Heart right ventricle (tissue), 16 donors: ENCODE results near the gene PELI3. TPM values are rescaled to one million over a fixed set of nuclear protein-coding genes. Genes with fewer than 3 reads are reported as not detected.
"Not testable (repeated sequence)": the region's sequence is repeated elsewhere in the genome, so short reads cannot be mapped to it uniquely, and the experiment has no call there.

Experiments used
- ATAC-seq, 8 donors: fragments of 200-7000 bp; cut with Tn5 transposase; one replicate each; pipeline ENCODE4 v1.9.1; 2020; ENCODE audit warnings: mild to moderate bottlenecking in 8 of 8, moderate library complexity in 8 of 8, moderate number of reproducible peaks in 1 of 8
- DNase-seq, 2 donors: peaks; one replicate each; pipeline ENCODE4 v3.0.0-alpha.2; 2020
- H3K27ac ChIP-seq, 10 donors: fragments of 200-600 bp; sonication (generic) in 2 of 10; one replicate each; pipeline versions ENCODE4 v1.5.0 to v1.8.0; 2020 to 2022; ENCODE audit warnings: mild to moderate bottlenecking in 3 of 10
- H3K27me3 ChIP-seq, 7 donors: fragments of 200-600 bp; one replicate each; pipeline ENCODE4 v1.8.0; 2021 to 2022; ENCODE audit warnings: mild to moderate bottlenecking in 2 of 7
- H3K36me3 ChIP-seq, 9 donors: fragments of 200-600 bp; sonication (generic) in 1 of 9; one replicate each; pipeline versions ENCODE4 v1.5.0 to v1.8.0; 2020 to 2022; ENCODE audit warnings: mild to moderate bottlenecking in 2 of 9
- H3K4me1 ChIP-seq, 9 donors: fragments of 200-600 bp; sonication (generic) in 1 of 9; one replicate each; pipeline versions ENCODE4 v1.5.0 to v1.8.0; 2020 to 2022; ENCODE audit warnings: mild to moderate bottlenecking in 4 of 9
- H3K4me3 ChIP-seq, 10 donors: fragments of 200-600 bp; sonication (generic) in 2 of 10; one replicate each; pipeline versions ENCODE4 v1.5.0 to v1.8.0; 2020 to 2022; ENCODE audit warnings: mild to moderate bottlenecking in 7 of 10, moderate library complexity in 2 of 10
- H3K9me3 ChIP-seq, 11 donors: fragments of 200-600 bp in 10 of 11; sonication (generic) in 2 of 11; one replicate each; pipeline versions ENCODE4 v1.5.0 to v1.8.0; 2013 to 2022; ENCODE audit warnings: mild to moderate bottlenecking in 2 of 11, control low read depth in 1 of 11, moderate library complexity in 1 of 11
- WGBS, 2 donors: extraction: QIAGEN DNeasy Blood & Tissue Kit; methylation state at CpG; one replicate each; pipeline ENCODE4 v1.1.7; 2013; ENCODE audit warnings: inconsistent platforms in 1 of 2; 5-methylcytosine and 5-hydroxymethylcytosine counted together
- intact Hi-C, 10 donors: fragments of 100-400 bp; cut with DNase I; formaldehyde crosslinking; loops; one replicate each; pipeline versions ENCODE4 v1.11.1 to v1.14.2; 2022
- polyA plus RNA-seq, 2 donors: library from polyadenylated mRNA; stranded (reverse); fragments of 200-250 nt; gene quantifications; one replicate each; pipeline ENCODE4 v1.2.3, GENCODE V29; 2013
- total RNA-seq, 10 donors: library from RNA; stranded (reverse); fragmentation: NEBNext Ultra II Directional in 3 of 10; extraction: Animal tissue kit (Norgen Biotek cat#: 25700) in 3 of 10; gene quantifications; one replicate each; pipeline versions ENCODE4 v1.2.1 to v1.2.4, GENCODE V29; 2021 to 2023
- TF ChIP-seq, protein P1 (sequence below), 9 donors: fragments of 200-600 bp; sonication (generic) in 2 of 9; IDR thresholded peaks; one replicate each; pipeline versions ENCODE4 v1.5.0 to v1.8.0; 2021 to 2022; ENCODE audit warnings: antibody characterized with exemption in 9 of 9, mild to moderate bottlenecking in 5 of 9, moderate library complexity in 1 of 9
- donor health status: Arrhythmogenic right ventricular cardiomyopathy.
- donor health status: ischemic (EF 13 %, LVEDD 7.1; RV severe dilation, severe dysfunction).
- donor health status: healthy with polysubstance abuse.
- donor health status: DM: no; HTN: yes; CAD: no.
- donor health status: DM: no; HTN: no; CAD: no.
- donor health status: ischemic (EF 25% LVEDD 6.9; RV normal size, moderate dysfunction).
- donor health status: ischemic (EF 25% LVEDD 5.7; RV mildly dilated, moderate dysfunction).
- donor health status: healthy.
- donor health status: DM: yes; HTN: yes; CAD: no.
- donor health status: Ischemic cardiomyopathy.
- donor health status: ischemic (EF 35%, LVEDD 5.7; RV mildly dilated, moderate dysfunction).
- donor health status: nonischemic (EF 11% LVEDD 7.7; RV severe dilation, severe dysfunction).
- donor health status: DM: yes; HTN: yes; CAD: no.
- donor health status: PGD.
- donor health status: ischemic (EF 29% LVEDD 5.4; RV normal size, mild dysfunction).
- donor health status: nonischemic (EF 23%, LVEDD 6.1; RV moderate dilation, normal function).

The PELI3 gene
- total and polyA plus RNA-seq, 12 donors: 3.5 to 10.9 (median 6.5) TPM

DNA sequence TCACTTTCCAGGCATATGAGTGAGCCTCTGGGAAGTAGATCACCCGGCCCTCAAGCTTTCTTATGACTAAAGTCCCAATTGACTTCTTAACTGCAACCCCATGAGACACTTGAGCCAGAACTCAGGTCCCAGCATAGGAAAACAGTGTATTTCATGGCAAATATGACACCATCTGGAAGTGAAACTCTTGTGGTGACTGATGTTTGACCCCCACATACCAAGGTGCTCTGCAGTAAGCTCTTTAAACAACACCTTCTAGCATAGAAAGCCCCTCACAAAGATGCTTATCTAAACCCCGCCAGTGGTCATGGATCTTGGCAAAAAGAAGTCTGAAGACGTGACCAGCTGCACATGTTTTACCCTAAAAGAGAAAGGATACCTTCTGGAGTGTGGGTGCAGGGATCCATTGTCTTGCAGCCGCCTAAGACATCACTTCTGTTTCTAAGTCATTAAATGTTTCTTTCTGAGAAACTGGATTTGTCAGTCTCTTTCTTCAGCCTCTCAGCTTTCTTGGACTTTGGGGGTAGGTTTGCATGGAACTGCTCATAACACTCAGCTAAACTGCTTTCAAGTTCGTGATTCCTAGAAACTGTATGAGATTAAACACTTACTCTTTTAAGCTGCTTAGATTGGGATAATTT lies 7.4 kb upstream of the PELI3 start:
- DNase-seq: no peak
- ATAC-seq: no peak
- Histone ChIP-seq H3K36me3 (no peaks in the 10 kb centered on the region), H3K27me3 (no peaks in the 10 kb centered on the region), H3K4me1 (peaks cover 0 to 6% (median 0%) of the 10 kb centered on the region in 9 donors), H3K27ac (no peak overlapping the region), H3K4me3 (no peak overlapping the region), H3K9me3 (peaks cover 0 to 11% (median 0%) of the 10 kb centered on the region in 11 donors)
- TF ChIP-seq, protein P1, sequence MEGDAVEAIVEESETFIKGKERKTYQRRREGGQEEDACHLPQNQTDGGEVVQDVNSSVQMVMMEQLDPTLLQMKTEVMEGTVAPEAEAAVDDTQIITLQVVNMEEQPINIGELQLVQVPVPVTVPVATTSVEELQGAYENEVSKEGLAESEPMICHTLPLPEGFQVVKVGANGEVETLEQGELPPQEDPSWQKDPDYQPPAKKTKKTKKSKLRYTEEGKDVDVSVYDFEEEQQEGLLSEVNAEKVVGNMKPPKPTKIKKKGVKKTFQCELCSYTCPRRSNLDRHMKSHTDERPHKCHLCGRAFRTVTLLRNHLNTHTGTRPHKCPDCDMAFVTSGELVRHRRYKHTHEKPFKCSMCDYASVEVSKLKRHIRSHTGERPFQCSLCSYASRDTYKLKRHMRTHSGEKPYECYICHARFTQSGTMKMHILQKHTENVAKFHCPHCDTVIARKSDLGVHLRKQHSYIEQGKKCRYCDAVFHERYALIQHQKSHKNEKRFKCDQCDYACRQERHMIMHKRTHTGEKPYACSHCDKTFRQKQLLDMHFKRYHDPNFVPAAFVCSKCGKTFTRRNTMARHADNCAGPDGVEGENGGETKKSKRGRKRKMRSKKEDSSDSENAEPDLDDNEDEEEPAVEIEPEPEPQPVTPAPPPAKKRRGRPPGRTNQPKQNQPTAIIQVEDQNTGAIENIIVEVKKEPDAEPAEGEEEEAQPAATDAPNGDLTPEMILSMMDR (IDR thresholded peaks at IDR 0.05): no peak
- WGBS, 2 donors: 61 to 73% methylated on average over 5 of the region's 5 CpGs
- intact Hi-C loops: no loop called here

DNA sequence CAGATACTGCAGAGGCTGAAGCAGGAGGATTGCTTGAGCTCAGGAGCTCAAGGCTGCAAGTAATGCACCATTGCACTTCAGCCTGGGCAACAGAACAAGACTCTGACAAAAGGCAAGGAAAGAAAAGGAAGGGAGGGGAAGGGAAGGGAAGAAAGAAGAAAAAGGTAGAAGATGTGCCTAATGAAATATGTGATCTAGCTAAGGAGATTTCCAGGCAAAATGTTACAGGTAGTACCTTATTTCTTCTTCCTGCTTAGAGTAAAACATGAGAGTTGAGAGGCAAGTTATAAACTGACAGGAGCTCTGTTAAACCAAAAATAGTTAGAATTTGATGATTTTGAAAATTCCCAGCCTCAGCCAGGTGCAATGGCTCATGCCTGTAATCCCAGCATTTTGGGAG lies 4.7 kb upstream of the PELI3 start:
- Histone ChIP-seq H3K36me3 (no peaks in the 10 kb centered on the region), H3K4me1 (peaks cover 0 to 14% (median 7%) of the 10 kb centered on the region in 9 donors), H3K4me3 (no peak overlapping the region), H3K9me3 (peaks cover 0 to 11% (median 0%) of the 10 kb centered on the region in 11 donors), H3K27ac (no peak overlapping the region), H3K27me3 (no peaks in the 10 kb centered on the region)
- TF ChIP-seq, protein P1 (IDR thresholded peaks at IDR 0.05): no peak
- no peak for ATAC-seq
- no peak for DNase-seq
- intact Hi-C loops: no loop called here

DNA sequence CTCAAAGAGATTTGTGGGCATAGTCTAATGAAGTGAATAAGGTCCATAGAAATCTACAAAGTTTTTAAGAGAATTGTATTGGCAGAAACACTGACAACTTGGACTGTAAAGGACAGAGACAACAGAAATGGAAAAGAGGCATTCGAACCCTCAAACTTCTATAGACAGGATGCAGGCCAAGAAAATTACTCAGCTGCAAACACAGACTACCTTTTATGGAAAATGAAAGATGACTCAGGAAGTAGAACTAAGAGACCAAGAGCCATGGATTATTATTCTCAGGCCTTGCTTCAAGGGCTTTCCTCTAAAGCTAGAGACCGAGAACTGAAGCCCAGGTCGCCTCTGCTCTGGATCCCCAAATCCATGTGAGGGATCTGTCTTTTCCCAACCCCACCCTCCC lies 3.8 kb upstream of the PELI3 start:
- intact Hi-C loops: no loop called here
- DNase-seq (no peak), ATAC-seq (no peak)
- H3K27ac ChIP-seq: no peak overlapping the region
- TF ChIP-seq, protein P1 (IDR thresholded peaks at IDR 0.05): no peak
- WGBS, 2 donors: 88 to 90% methylated on average over 3 of the region's 3 CpGs
- peaks cover 0 to 11% (median 0%) of the 10 kb centered on the region in 11 donors for H3K9me3 ChIP-seq
- H3K4me3 ChIP-seq: no peak overlapping the region
- no peaks in the 10 kb centered on the region for H3K27me3 ChIP-seq
- H3K4me1 ChIP-seq: peaks cover 0 to 22% (median 14%) of the 10 kb centered on the region in 9 donors
- no peaks in the 10 kb centered on the region for H3K36me3 ChIP-seq

DNA sequence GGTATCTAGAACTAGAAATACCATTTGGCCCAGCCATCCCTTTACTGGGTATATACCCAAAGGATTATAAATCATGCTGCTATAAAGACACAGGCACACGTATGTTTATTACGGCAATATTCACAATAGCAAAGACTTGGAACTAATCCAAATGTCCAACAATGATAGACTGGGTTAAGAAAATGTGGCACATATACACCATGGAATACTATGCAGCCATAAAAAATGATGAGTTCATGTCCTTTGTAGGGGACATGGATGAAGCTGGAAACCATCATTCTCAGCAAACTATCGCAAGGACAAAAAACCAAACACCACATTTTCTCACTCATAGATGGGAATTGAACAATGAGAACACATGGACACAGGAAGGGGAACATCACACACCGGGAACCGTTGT lies 2.6 kb upstream of the PELI3 start:
- H3K36me3 ChIP-seq, H3K27ac ChIP-seq, H3K4me3 ChIP-seq, H3K27me3 ChIP-seq, ATAC-seq, intact Hi-C loops, DNase-seq: not testable (repeated sequence)
- Histone ChIP-seq H3K4me1 (peaks cover 0 to 30% (median 18%) of the 10 kb centered on the region in 9 donors), H3K9me3 (peaks cover 0 to 11% (median 0%) of the 10 kb centered on the region in 11 donors)
- 87 to 88% methylated on average over 5 of the region's 5 CpGs for WGBS, 2 donors

DNA sequence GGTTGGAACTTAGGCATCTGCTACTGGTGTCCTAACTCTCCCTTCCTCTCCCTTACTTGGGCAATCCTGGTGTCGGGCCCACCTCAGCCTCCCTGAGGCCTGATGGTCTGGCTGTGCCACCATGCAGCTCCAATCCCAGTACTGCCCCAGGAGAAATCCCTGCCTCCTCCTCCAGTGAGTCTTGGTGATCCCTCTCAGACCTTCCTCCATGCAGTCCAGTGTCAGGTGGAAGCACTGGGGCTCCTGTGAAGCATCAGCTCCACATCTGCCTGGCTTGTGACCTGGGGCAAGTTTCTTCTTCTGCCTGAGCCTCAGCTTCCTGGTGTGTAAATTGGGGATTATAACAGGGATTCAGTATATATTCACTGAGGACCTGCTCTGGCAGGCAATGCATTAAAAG lies 1.8 kb upstream of the PELI3 start:
- H3K9me3 ChIP-seq: peaks cover 0 to 11% (median 0%) of the 10 kb centered on the region in 11 donors
- intact Hi-C loops: no loop called here
- H3K27ac ChIP-seq: no peak overlapping the region
- peaks cover 0 to 6% (median 0%) of the 10 kb centered on the region in 9 donors for H3K36me3 ChIP-seq
- H3K27me3 ChIP-seq: no peaks in the 10 kb centered on the region
- no peak for ATAC-seq
- no peak for DNase-seq
- H3K4me1 ChIP-seq: peaks cover 0 to 30% (median 18%) of the 10 kb centered on the region in 9 donors
- H3K4me3 ChIP-seq: no peak overlapping the region
- 93 to 100% methylated on average over 1 of the region's 1 CpG for WGBS, 2 donors
- TF ChIP-seq, protein P1 (IDR thresholded peaks at IDR 0.05): no peak
